ENCODE data around the gene FBXL4.

The FBXL4 gene

GRCh38 chr6:98947411-98948292 lies at the start of gene FBXL4:
FBXL4 (minus strand) TSS chr6:98947946; CDS start chr6:98926988, 20,958 bp downstream.
- FAIRE-seq (no peak), DNase-seq (ENCODE audit: low spot score) (peak; percentile 70)

DNA sequence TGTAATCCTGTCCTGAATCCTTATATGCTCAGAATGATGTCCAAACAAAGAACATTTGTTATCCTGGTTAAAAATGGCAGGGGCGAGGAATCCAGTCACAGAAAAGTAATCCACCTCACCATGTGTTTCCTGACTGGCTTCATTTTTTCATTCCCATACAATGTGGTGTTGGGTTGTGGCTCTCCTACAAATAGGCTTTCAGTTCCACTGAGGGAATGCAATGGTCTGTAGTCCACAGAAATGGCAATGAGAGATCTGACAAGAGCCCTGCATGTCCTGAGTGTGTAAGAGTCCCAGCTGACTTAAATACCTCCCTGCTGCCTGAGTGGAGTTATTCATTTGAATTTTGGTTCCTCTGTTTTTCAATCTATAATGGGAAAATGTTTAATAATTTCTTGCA lies 47.4 kb upstream of the FBXL4 start:
- no peak for FAIRE-seq
- no peak for DNase-seq (ENCODE audit: low spot score)

- DNase-seq (ENCODE audit: low spot score) = no peak
- FAIRE-seq = no peak
These were observed 44.8 kb upstream of the FBXL4 start for GRCh38 chr6:98992535-98992934.

GRCh38 chr6:98986071-98986615 lies 38.4 kb upstream of the FBXL4 start:
- FAIRE-seq (no peak), DNase-seq (ENCODE audit: low spot score) (no peak)

DNA sequence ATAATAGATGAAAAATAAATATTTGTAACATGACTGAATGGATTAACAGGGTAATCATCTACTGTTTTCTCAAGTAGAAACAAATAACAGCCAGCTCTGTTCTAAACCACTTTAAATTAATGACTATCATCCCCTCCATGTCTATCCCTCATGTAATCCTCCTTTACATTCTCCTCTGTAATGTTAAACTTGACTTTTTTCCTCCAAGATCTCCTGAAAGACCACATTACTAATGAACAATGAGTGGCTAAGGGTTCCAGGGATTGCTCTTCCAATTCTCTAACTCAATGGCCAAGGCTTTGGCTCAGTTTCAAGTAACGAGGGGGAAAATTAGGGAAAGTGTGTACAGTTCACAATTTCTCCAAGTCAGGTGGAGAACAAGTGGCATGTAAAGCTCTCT lies 37.6 kb upstream of the FBXL4 start:
- no peak for FAIRE-seq
- no peak for DNase-seq (ENCODE audit: low spot score)

DNA sequence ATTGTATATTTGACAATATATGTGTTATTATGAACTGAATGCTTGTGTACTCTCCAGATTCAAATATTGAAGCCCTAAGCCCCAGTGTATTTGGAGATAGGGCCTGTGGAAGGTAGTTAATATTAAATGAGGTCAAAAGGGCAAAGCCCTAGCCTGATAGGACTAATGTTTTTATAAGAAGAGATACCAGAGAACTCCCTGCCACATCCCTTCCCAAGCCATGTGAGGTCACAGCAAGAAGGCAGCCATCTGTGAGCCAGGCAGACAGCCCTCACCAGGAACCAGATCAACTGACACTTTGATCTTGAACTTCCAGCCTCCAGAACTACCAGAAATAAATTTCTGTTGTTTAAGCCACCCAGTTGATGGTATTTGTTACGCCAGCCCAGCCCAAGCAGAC lies 36.4 kb upstream of the FBXL4 start:
- no peak for FAIRE-seq

DNA sequence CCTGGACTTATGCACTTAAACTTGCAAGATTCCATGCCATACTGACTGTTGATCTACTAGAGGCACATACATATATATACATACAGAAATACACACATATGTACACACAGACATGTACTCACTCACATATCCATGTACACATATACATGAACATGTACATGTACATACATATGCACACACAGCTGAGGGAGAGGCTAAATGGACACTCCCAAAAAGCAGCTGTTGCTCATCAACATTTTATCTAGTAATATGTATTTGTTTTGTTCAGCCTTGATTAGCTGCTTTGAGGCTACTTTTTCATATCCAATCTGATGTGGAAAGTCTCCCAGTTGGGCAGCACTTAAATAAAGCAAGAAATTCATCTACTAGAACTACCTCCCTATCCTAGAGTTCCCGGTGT lies 33.7 kb upstream of the FBXL4 start:
- DNase-seq (ENCODE audit: low spot score) (no peak), FAIRE-seq (no peak)

More for the DNA sequence above, 36.4 kb upstream of the FBXL4 start:
- DNase-seq (ENCODE audit: low spot score) = no peak

DNA sequence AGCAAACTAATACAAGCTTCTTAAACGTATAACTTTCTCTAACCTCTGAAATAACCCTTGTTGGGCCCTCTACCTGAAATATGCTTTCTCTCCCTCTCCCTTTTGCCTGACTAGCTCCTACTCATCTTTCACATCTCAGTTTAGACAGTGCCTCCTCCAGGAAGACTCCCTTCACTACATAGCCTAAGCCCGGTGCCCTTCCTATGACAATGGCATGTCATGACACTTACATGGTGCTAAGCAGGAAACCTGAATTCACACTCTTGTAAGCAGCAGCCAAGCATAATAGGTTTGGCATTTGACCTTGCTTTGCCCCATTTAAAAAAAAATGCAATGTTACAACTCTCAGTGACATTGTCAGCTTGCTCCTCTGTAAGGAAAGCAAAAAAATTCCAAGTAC lies 33.1 kb upstream of the FBXL4 start:
- no peak for FAIRE-seq
- no peak for DNase-seq (ENCODE audit: low spot score)

- DNase-seq (ENCODE audit: low spot score) (no peak), FAIRE-seq (no peak)
These were observed 30.0 kb upstream of the FBXL4 start for GRCh38 chr6:98977671-98978292.

GRCh38 chr6:98976674-98977385 lies 29.1 kb upstream of the FBXL4 start:
- FAIRE-seq = no peak
- DNase-seq (ENCODE audit: low spot score) = no peak

DNA sequence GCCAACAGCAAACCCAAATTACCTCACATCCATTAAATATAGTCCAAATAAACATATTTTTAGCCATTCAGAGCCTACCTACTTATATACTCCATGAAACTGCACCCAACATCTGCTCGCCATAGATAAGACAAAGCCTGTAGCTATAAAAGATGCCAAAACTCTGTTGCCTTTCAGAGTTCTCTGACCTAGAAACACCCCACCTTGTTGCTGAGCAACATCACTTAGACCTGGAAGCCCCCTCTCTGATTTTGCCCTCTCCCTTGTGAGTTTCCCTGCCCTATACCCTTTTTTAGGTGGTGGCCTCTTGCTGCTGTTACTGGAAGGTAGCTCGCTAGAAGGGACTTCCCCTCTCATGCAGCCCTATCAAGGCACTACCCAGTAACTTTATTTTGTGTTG lies 27.7 kb upstream of the FBXL4 start:
- DNase-seq (ENCODE audit: low spot score) (no peak), FAIRE-seq (no peak)

DNA sequence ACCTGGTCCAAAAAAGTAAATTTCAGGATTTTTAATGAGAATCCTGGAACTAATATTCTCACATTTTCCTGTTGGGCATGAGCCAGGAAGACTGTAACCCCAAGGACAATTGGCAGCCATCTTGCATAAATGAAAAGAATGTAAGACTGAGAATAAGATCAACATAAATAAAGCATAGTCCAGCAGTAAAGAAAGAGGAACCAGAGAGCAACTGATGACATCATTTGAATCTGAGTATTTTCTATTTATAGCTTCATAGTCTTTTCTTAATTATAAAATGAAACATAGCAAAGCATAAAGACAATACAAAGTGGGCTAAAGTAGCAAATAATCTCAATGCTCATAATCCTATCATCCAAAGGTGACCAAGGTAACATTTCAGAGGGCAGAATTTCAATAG lies 26.6 kb upstream of the FBXL4 start:
- FAIRE-seq (no peak), DNase-seq (ENCODE audit: low spot score) (no peak)

DNA sequence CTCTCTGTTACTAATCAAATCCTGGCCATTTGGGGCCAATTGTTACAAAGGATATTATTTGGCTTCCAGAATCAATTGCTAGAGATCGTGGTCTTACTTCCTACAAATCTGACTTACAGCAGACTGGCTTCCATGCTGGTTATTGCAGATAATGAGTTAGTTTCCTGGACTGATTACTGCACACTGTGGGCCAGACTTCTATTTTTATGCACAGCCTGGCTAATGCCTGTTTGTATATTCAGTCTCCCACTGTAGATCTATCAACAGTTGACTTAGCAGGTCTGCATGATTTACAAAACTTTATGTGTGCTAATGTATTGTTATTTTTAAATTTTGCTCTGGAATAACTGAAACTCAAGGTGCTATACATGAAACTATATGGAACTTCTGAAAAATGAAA lies 25.8 kb upstream of the FBXL4 start:
- DNase-seq (ENCODE audit: low spot score) = no peak
- no peak for FAIRE-seq

- no peak for DNase-seq (ENCODE audit: low spot score)
- no peak for FAIRE-seq
These were observed 23.6 kb upstream of the FBXL4 start for GRCh38 chr6:98971303-98971702.

GRCh38 chr6:98970469-98970868 lies 22.7 kb upstream of the FBXL4 start:
- FAIRE-seq (no peak), DNase-seq (ENCODE audit: low spot score) (no peak)

- DNase-seq (ENCODE audit: low spot score) (no peak), FAIRE-seq (no peak)
These were observed 19.9 kb upstream of the FBXL4 start for GRCh38 chr6:98967616-98968015.

- DNase-seq (ENCODE audit: low spot score) = no peak
- no peak for FAIRE-seq
These were observed 11.9 kb upstream of the FBXL4 start for GRCh38 chr6:98959631-98960030.

GRCh38 chr6:98958776-98959175 lies 11.0 kb upstream of the FBXL4 start:
- FAIRE-seq = no peak

GRCh38 chr6:98957450-98957849 lies 9.7 kb upstream of the FBXL4 start:
- FAIRE-seq (no peak), DNase-seq (ENCODE audit: low spot score) (no peak)

More at GRCh38 chr6:98958776-98959175, 11.0 kb upstream of the FBXL4 start:
- DNase-seq (ENCODE audit: low spot score) = no peak

GRCh38 chr6:98949589-98949988 lies 1.8 kb upstream of the FBXL4 start:
- FAIRE-seq (no peak), DNase-seq (ENCODE audit: low spot score) (no peak)

GRCh38 chr6:98946879-98947410 lies 801 bp downstream of the FBXL4 start:
- FAIRE-seq (no peak), DNase-seq (ENCODE audit: low spot score) (peak; percentile 24)

Measured in RCC 7860 (cell line).